Activated T-helper 9 cell treated with anti-CD3 and anti-CD28 coated beads, Interleukin-2, amount 50 U/mL, for 16 hours (primary cell): ENCODE measurements around the gene SHC4.
"Not testable (repeated sequence)": the region's sequence is repeated elsewhere in the genome, so short reads cannot be mapped to it uniquely, and the experiment has no call there.

Experiments used
- DNase-seq: peaks from one replicate; pipeline ENCODE4 v3.0.0-alpha.2; 2020; ENCODE audit warnings: low read depth

SHC4 gene, protein sequence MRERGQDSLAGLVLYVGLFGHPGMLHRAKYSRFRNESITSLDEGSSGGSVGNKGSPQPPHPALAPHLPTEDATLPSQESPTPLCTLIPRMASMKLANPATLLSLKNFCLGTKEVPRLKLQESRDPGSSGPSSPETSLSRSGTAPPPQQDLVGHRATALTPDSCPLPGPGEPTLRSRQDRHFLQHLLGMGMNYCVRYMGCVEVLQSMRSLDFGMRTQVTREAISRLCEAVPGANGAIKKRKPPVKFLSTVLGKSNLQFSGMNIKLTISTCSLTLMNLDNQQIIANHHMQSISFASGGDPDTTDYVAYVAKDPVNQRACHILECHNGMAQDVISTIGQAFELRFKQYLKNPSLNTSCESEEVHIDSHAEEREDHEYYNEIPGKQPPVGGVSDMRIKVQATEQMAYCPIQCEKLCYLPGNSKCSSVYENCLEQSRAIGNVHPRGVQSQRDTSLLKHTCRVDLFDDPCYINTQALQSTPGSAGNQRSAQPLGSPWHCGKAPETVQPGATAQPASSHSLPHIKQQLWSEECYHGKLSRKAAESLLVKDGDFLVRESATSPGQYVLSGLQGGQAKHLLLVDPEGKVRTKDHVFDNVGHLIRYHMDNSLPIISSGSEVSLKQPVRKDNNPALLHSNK

DNA sequence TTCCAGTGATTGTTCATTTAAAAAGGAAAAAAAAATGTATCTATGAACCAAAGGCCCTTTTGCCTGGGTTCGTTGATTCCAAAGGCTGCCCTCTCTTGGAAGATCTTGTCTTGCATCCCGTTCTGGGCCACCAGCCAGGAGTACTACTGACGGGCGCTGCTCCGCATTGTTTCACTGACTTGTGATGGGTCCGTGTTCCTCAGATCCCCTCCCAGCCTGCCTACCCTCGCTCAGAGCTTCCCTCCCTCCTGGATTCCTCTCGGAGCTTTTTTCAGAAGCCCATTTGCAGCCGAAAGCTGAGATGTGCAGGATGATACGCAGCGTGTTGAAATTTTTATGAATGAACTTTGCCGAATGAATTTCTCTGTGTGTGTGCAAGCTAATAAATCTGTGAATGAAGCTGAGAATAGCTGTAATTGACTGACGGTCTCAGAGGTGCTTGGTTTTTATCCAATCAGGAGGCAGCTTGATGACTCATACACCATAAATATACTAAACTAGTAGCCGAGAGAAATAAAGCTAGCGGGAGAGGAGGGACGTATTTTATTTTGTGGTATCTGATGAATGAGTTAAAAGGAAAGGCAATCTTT, at the start of gene SHC4:
TSS of gene SHC4 (minus strand) at position 396 of the 590 bp plus-strand sequence. CDS start 904 bp downstream, outside the sequence.
- no peak for DNase-seq

- DNase-seq, result no peak
These were observed 35.6 kb upstream of the SHC4 start for GRCh38 chr15:48999314-48999713.

DNA sequence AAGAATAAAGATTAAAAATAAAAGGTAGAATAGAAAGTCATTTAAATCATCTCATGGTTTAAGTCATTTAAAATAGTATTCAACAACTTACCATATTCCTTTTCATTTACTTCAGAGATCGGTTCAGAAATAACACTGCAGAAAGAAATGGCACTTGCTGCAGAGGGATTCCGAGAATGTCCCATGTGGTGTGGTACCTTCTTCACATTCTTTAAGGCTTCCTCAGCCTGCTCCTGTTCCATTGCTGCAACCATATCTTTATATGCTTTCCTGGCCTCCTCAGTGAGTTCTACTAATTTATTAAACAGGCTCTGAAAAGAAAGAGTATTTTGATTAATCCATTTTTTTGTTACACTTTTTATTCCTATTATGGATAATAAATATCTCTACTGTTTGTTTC, 32.6 kb upstream of the SHC4 start:
- DNase-seq, result no peak

- no peak for DNase-seq
These were observed 29.7 kb upstream of the SHC4 start for GRCh38 chr15:48993380-48993779.

DNA sequence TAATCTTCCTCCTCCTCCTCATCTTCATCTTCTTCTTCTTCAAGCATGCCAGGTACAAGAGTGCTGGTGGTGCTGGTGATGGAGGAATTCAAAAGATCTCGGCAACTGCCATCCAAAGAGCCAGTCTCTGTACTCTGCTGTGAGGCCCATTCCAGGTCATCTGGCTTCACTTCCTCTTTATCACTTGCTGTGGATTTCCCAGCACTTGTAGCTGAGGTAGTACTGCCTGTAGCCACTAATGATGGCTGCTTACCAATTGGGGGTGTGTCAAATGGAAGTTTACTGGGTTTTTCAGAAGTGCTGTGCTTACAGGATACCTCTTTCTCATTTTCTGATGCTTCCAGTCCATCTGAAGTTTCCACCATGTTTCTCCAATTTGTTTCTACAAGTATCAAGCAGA, 28.8 kb upstream of the SHC4 start:
- DNase-seq, result no peak

DNA sequence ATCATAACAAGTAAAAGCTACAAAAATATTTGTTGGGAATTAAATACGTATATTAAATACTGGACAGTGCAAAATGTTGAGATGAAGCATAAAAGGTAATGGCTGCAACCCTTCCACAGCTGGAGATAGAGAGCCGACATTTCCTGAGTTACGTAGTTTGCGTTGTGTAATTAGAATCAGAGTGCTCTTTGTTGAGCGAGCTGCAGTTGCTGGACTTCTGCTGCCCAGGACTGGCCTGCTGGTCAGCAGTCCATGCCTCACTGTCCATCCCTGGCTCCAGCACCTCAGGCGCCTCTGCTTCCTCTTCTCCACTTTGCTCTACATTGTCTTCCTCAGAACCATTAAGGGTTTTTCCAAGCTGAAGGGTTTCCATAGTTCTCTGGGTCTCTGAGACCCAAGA, 28.4 kb upstream of the SHC4 start:
- no peak for DNase-seq

DNA sequence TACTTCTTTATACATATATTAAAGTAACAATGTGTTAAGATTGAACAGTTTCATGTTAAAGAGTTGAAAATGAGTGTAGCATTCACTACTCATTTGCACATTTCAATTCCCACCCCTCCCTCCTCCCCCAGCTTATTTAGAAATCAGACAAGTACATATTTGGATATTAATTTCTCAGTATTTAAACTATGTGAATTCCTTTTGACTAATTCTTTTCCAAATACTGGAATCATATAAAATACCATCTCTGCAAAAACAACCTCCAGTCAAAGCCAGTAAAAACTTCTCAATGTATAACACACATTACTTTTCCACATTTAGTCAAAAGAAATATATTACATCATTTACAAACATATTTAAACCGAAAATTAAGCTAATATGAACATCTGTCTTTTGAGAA, 25.5 kb upstream of the SHC4 start:
- DNase-seq, result no peak

GRCh38 chr15:48987142-48987541, 23.4 kb upstream of the SHC4 start:
- no peak for DNase-seq

DNA sequence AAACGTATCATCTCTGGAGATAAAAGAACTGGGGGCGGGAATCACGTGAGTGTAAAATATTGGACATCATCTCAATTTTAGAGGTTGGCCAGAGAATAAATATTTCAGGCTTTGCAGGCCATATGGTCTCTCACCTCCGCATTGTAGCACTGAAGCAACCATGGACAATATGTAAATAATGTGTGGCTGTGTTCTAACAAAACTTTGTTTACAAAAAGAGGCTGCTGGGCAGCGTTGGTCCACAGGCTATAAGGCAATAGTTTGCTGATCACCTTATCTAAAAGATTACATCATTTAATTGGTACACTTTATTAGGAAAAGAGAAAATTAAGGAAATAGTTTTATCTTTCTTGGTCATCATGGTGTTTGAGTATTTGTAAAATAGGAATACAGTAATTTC, 22.5 kb upstream of the SHC4 start:
- DNase-seq, result no peak

GRCh38 chr15:48985516-48985915, 21.8 kb upstream of the SHC4 start:
- no peak for DNase-seq

GRCh38 chr15:48984811-48985352, 21.2 kb upstream of the SHC4 start:
- DNase-seq, result no peak

DNA sequence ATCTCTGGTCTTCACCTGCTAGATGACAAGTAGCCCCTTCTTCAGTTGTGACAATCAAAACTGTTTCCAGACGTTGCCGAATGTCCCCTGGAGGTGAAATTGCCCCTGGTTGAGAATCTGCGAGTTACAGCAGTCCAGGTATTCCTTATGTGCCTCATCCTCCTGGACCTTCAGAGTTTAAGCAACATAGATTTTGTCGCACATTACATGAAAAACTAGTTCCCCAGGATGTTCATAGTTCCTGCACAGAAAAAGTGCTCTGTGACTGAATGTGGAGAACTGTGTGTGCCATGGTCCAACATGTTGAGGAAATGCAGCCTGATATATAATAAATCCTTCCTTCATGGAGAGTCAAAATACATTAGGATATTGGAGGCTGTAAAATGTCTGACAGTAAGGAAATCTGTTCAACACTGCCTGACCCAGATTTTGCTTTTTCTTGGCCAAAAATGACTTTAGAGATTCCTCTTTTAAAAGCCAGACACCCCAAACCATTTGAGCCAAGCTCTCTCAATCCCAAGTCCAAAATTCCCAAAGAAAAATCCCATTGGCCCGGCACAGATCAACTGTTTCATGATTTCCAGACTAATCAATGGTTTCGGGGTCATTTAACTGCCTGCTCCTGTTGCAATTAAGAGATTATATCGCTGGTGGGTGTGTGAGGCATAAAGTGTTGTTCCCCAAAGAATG, 20.4 kb upstream of the SHC4 start:
- DNase-seq, result no peak

GRCh38 chr15:48983300-48983699, 19.6 kb upstream of the SHC4 start:
- DNase-seq, result no peak

GRCh38 chr15:48981941-48982340, 18.2 kb upstream of the SHC4 start:
- no peak for DNase-seq

- DNase-seq, result no peak
These were observed 14.9 kb upstream of the SHC4 start for GRCh38 chr15:48978638-48979037.

DNA sequence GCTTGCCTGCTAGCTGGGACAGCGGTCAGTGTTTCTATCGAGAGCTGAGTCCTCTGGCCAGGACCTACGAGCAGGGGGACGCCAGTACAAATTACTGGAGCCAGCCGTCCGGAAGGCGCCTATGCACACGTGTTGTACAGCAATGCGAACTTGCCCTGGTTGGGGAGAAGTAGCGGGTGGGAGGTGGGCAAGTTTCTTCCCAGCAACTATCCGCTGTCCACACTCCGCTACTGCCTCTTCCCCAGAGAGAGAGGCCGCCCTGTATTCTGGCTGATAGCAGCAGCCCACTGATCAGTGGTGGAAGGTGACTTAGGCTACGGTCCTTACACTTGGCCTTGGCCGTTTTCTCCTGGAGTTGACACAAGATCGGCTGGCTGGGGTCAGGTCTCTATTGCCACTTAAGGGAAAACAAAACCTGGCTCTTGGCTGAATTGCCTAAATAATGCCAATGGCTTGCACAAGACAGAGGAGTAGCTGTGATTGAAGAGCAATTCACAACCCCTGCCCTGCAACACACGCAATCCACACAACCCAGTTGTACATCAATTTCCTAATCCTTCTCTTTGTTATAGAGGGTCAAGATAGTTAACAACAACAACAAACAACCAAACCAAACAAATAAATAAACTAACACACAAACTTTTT, 12.8 kb upstream of the SHC4 start:
- no peak for DNase-seq

GRCh38 chr15:48975472-48976419, 12.0 kb upstream of the SHC4 start:
- DNase-seq, result peak; percentile 58

- DNase-seq, result no peak
These were observed 11.2 kb upstream of the SHC4 start for GRCh38 chr15:48974882-48975281.

DNA sequence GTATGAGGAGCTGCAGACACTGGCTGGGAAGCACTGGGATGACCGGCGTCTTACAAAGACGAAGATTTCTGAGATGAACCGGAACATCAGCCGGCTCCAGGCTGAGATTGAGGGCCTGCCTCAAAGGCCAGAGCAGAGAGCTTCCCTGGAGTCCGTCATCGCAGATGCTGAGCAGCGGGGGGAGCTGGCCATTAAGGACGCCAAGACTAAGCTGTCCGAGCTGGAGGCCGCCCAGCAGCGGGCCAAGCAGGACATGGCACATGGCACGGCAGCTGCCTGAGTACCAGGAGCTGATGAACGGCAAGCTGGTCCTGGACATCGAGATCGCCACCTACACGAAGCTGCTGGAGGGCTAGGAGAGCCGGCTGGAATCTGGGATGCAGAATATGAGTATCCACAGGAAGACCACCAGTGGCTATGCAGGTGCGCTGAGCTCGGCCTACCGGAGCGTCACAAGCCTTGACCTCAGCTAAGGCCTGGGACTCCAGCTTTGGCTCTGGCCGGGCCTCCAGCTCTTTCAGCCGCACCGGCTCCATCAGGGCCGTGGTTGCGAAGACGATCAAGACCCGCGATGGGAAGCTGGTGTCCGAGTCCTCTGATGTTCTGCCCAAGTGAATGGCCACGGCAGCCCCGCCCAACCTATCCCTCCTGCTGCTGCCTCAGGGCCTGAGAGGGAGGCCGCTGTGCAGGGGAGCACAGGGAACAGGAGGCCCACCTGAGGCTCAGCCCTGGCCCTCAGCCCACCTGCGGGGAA, 9.2 kb upstream of the SHC4 start:
- no peak for DNase-seq

GRCh38 chr15:48970926-48971325, 7.2 kb upstream of the SHC4 start:
- not testable (repeated sequence) for DNase-seq
